ENCODE measurements around the gene EGR2.

GRCh38 chr10:62856021-62856420, 39.9 kb upstream of the EGR2 start:
- TF ChIP-seq YY1 (IDR thresholded peaks at IDR 0.05; ENCODE audit: insufficient read depth, insufficient read length) (no peak), SUZ12 (IDR thresholded peaks at IDR 0.05; ENCODE audit: extremely low read depth, insufficient read depth, insufficient read length) (no peak)

All from NT2/D1 (cell line).